ENCODE data around the gene PKP2.
"Not testable (repeated sequence)": the region's sequence is repeated elsewhere in the genome, so short reads cannot be mapped to it uniquely, and the experiment has no call there.

DNA sequence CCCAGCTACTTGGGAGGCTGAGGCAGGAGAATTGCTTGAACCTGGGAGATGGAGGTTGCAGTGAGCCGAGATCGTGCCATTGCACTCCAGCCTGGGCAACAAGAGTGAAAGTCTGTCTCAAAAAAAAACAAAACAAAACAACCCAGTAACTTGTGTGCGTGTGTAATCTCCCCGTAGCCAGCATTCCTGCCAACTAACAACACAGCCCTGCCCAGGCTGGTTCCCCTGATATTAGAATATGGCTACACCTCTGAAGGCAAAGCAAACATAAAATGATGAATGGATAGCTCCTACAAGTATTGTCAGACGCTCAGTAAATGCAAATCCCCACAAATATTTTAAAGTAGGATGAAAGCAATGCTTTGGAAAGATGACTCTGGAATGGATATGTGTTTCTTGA, 24.2 kb downstream of the PKP2 start:
- TF ChIP-seq EZH2 (IDR thresholded peaks at IDR 0.05; ENCODE audit: low read depth, low read length, severe bottlenecking); EP300 (IDR thresholded peaks at IDR 0.05; ENCODE audit: borderline replicate concordance in 1 of 2, low read depth in 2 of 2, low read length in 2 of 2): not testable (repeated sequence)
- TF ChIP-seq, protein P1, sequence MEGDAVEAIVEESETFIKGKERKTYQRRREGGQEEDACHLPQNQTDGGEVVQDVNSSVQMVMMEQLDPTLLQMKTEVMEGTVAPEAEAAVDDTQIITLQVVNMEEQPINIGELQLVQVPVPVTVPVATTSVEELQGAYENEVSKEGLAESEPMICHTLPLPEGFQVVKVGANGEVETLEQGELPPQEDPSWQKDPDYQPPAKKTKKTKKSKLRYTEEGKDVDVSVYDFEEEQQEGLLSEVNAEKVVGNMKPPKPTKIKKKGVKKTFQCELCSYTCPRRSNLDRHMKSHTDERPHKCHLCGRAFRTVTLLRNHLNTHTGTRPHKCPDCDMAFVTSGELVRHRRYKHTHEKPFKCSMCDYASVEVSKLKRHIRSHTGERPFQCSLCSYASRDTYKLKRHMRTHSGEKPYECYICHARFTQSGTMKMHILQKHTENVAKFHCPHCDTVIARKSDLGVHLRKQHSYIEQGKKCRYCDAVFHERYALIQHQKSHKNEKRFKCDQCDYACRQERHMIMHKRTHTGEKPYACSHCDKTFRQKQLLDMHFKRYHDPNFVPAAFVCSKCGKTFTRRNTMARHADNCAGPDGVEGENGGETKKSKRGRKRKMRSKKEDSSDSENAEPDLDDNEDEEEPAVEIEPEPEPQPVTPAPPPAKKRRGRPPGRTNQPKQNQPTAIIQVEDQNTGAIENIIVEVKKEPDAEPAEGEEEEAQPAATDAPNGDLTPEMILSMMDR (IDR thresholded peaks at IDR 0.05; ENCODE audit: control extremely low read depth in 1 of 3, insufficient read depth in 1 of 3, low read depth in 1 of 3, low read length in 3 of 3) = not testable (repeated sequence)
- TF ChIP-seq, protein P2, sequence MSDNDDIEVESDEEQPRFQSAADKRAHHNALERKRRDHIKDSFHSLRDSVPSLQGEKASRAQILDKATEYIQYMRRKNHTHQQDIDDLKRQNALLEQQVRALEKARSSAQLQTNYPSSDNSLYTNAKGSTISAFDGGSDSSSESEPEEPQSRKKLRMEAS (IDR thresholded peaks at IDR 0.05) = not testable (repeated sequence)
